ENCODE measurements around the gene PTPRQ. TPM values are rescaled to one million over a fixed set of nuclear protein-coding genes. Genes with fewer than 3 reads are reported as not detected.

Gene PTPRQ
- total RNA-seq, 1 experiment from 2014 or later = not detected

GRCh38 chr12:80415466-80415865, 28.6 kb upstream of the PTPRQ start:
- H3K36me3 Mint-ChIP-seq (ENCODE audit: insufficient read depth, unreplicated experiment) = no peaks in the 10 kb centered on the region
- no peaks in the 10 kb centered on the region for H3K27me3 Mint-ChIP-seq (ENCODE audit: unreplicated experiment)
- no TSS peak for BruUV-seq (replicated peaks)
- intact Hi-C loops (cut with micrococcal nuclease; ENCODE audit: unreplicated experiment) = loop anchor here (10.0 kb wide), 1 partner anchor 1209 kb away; no protein-coding TSS in a partner anchor
- CTCF ChIA-PET = no interaction called here
- no peak overlapping the region for H3K27ac Mint-ChIP-seq (ENCODE audit: unreplicated experiment)
- no peak for DNase-seq
- no peak overlapping the region for H3K4me3 Mint-ChIP-seq (ENCODE audit: low read depth, unreplicated experiment)
- no peaks in the 10 kb centered on the region for H3K4me1 Mint-ChIP-seq (ENCODE audit: low read depth, unreplicated experiment)
- TF ChIP-seq CTCF (IDR thresholded peaks at IDR 0.05; ENCODE audit: unreplicated experiment) = no peak
- no peaks in the 10 kb centered on the region for H3K9me3 Mint-ChIP-seq (ENCODE audit: low read depth, unreplicated experiment)

- no peak overlapping the region for H3K4me3 Mint-ChIP-seq (ENCODE audit: low read depth, unreplicated experiment)
- no peak for DNase-seq
- no peaks in the 10 kb centered on the region for H3K27me3 Mint-ChIP-seq (ENCODE audit: unreplicated experiment)
- no peaks in the 10 kb centered on the region for H3K4me1 Mint-ChIP-seq (ENCODE audit: low read depth, unreplicated experiment)
- H3K36me3 Mint-ChIP-seq (ENCODE audit: insufficient read depth, unreplicated experiment) = no peaks in the 10 kb centered on the region
- no peak for TF ChIP-seq CTCF (IDR thresholded peaks at IDR 0.05; ENCODE audit: unreplicated experiment)
- BruUV-seq (replicated peaks) = no TSS peak
- H3K27ac Mint-ChIP-seq (ENCODE audit: unreplicated experiment) = no peak overlapping the region
- CTCF ChIA-PET = interaction anchor here (0.7 kb wide), 1 partner anchor 163 kb away, joined by 3 read pairs; no protein-coding TSS in a partner anchor
- H3K9me3 Mint-ChIP-seq (ENCODE audit: low read depth, unreplicated experiment) = no peaks in the 10 kb centered on the region
- intact Hi-C loops (cut with micrococcal nuclease; ENCODE audit: unreplicated experiment) = loop anchor here (10.0 kb wide), 1 partner anchor 1205 kb away; no protein-coding TSS in a partner anchor
Measured at GRCh38 chr12:80419644-80420043, 24.4 kb upstream of the PTPRQ start.

- no peak for TF ChIP-seq CTCF (IDR thresholded peaks at IDR 0.05; ENCODE audit: unreplicated experiment)
- CTCF ChIA-PET = interaction anchor here (0.7 kb wide), 1 partner anchor 162 kb away, joined by 3 read pairs; no protein-coding TSS in a partner anchor
- H3K27ac Mint-ChIP-seq (ENCODE audit: unreplicated experiment) = no peak overlapping the region
- H3K36me3 Mint-ChIP-seq (ENCODE audit: insufficient read depth, unreplicated experiment) = no peaks in the 10 kb centered on the region
- BruUV-seq (replicated peaks) = no TSS peak
- no peak for DNase-seq
- no peaks in the 10 kb centered on the region for H3K9me3 Mint-ChIP-seq (ENCODE audit: low read depth, unreplicated experiment)
- intact Hi-C loops (cut with micrococcal nuclease; ENCODE audit: unreplicated experiment) = no loop called here
- no peaks in the 10 kb centered on the region for H3K27me3 Mint-ChIP-seq (ENCODE audit: unreplicated experiment)
- H3K4me1 Mint-ChIP-seq (ENCODE audit: low read depth, unreplicated experiment) = no peaks in the 10 kb centered on the region
- no peak overlapping the region for H3K4me3 Mint-ChIP-seq (ENCODE audit: low read depth, unreplicated experiment)
Measured at GRCh38 chr12:80420075-80420474, 24.0 kb upstream of the PTPRQ start.

- no peaks in the 10 kb centered on the region for H3K4me1 Mint-ChIP-seq (ENCODE audit: low read depth, unreplicated experiment)
Measured at GRCh38 chr12:80422550-80422949, 21.5 kb upstream of the PTPRQ start.

More at GRCh38 chr12:80422550-80422949, 21.5 kb upstream of the PTPRQ start:
- Mint-ChIP-seq H3K4me3 (ENCODE audit: low read depth, unreplicated experiment) (no peak overlapping the region), H3K27ac (ENCODE audit: unreplicated experiment) (no peak overlapping the region), H3K27me3 (ENCODE audit: unreplicated experiment) (no peaks in the 10 kb centered on the region), H3K36me3 (ENCODE audit: insufficient read depth, unreplicated experiment) (no peaks in the 10 kb centered on the region), H3K9me3 (ENCODE audit: low read depth, unreplicated experiment) (no peaks in the 10 kb centered on the region)
- DNase-seq = no peak
- BruUV-seq (replicated peaks) = no TSS peak
- TF ChIP-seq CTCF (IDR thresholded peaks at IDR 0.05; ENCODE audit: unreplicated experiment) = no peak
- CTCF ChIA-PET = no interaction called here
- intact Hi-C loops (cut with micrococcal nuclease; ENCODE audit: unreplicated experiment) = no loop called here
